HG02759 (cell line): ENCODE measurements around the gene NFATC2.

Experiments
- ATAC-seq: cut with Tn5 transposase; IDR thresholded peaks from one replicate; pipeline ENCODE4 v1.9.1; 2021; ENCODE audit warnings: mild to moderate bottlenecking, moderate library complexity; ENCODE audit not compliant: unreplicated experiment

NFATC2 gene

GRCh38 chr20:51516855-51517254, 25.7 kb downstream of the NFATC2 start:
- no peak for ATAC-seq

- no peak for ATAC-seq
These were observed 27.7 kb downstream of the NFATC2 start for GRCh38 chr20:51514836-51515235.

- no peak for ATAC-seq
These were observed 28.3 kb downstream of the NFATC2 start for GRCh38 chr20:51514249-51514648.

- ATAC-seq = no peak
These were observed 29.0 kb downstream of the NFATC2 start for GRCh38 chr20:51513545-51513944.

GRCh38 chr20:51512645-51513044, 29.9 kb downstream of the NFATC2 start:
- no peak for ATAC-seq

GRCh38 chr20:51511861-51512619, 30.5 kb downstream of the NFATC2 start:
- ATAC-seq = no peak

DNA sequence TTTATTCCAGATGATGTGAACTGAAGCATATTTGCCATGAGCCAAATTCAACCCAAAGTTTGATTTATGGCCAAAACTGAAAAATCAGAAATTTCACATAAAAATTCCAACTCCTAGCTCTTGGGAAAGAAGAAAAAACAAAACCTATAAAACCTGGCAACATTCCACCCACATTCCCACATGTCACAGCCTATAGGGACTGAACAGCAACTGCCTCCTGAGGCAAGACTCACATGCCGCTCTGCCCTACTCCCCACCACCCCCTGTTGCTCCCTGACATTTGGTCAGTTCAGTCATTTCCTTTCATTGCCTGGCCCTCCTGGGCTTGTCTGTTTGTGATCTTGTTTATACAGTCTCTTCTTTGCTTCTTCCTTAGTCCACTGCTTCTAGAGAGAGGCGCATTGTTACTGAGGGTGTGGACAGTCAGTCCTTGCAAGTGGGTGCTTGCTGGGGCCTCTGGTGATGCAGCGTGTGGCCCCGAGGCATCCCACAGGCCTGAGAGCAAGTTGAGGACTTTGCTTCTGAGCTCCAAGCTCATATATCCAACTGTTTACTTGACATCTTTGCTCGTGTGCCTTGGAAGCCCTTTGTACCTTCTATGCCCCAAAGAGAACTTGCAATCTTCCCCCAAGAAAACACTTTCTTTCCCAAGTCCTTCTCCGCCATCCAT, 31.4 kb downstream of the NFATC2 start:
- no peak for ATAC-seq

DNA sequence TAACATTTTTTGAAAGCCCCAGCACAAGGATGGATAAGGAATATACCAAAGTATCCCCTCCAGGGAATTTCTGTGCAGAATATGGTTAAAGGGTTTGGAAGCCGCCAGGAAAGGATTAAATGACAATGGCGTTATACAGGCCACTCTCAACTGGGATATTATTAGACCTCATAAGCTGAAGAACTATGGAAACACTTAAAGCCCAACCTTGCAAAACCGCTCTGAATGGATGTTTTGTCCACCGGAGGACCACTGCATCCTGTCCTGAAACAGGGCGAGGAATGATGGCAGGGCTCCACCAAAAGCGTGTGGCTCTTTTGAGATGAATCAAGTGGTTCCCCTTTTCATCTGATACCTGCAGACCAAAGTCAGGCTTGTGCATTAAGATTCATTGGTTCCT, 32.4 kb downstream of the NFATC2 start:
- no peak for ATAC-seq

DNA sequence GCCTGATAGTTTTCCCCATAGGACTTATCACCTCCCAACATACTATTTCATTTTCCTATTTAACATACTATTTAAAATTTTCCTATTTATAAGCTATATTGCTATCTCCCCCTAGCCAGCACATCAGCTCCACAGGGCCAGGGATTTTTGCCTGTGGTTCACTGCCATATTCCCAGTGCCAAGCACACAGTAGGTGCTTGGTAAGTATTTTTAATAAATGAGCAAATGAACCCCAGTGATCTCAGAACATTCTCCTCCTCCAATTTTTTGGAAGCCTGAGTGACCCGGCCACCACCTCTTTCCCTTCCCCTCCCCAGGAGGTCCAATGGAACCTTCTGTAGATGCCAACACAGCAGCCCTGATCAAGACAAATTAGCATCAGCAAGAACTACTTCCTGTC, 33.3 kb downstream of the NFATC2 start:
- no peak for ATAC-seq

GRCh38 chr20:51508780-51509179, 33.7 kb downstream of the NFATC2 start:
- no peak for ATAC-seq

DNA sequence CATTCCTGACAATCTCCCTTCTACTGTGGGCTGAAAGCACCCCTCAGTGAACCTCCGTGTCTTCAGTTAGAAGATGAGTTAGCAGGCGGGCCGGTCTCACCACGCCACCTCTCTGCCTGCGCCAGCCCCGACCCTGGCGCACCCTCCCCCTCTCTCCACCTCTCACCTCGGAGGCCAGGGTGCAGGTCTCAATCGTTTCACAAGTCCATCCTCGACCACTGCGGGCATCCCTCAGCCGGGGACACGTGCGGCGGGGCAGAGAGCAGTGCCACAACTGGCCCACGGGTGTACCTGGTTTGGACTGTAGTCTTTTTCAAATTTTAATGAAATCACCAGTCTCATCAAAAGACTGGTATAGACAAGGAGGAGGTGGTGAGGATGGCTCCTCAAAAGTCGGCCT, 34.4 kb downstream of the NFATC2 start:
- no peak for ATAC-seq

DNA sequence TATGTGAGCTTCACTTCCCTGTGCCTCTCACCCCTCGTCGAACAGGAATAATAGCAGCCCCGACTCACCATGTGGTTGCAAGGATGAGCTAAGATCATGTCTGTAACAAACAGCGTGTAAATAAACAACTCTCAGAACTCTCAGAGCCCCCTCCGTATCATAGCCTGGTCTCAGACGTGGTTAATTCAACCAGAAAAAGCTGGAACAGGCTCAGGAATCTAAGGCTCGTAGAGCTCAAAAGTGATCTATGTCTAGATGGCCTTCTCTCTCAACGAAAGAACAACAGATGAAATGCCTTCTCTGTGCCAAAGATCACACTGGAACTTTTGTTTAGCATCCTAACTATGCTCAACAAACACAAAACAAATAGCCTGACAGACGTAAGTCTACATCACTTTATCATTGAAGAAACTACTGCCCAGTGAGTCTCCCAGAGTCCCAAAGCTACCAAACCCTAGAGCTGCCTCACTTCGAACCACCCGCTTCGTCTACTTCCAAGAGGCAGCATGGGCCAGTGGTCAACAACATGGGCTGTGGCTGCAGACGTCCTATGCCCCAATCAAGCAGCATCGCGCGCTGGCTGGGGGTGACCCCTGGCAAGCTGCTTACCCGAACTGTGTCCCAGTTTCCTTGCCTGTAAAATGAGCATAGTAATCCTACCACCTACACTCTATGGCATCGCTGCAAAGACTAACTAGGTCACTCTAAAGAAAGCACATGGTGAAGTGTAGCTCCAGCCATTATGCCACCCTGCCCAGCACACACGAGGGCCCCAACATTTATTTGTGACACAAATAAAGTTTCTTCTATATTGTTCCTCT, 35.1 kb downstream of the NFATC2 start:
- ATAC-seq = no peak

DNA sequence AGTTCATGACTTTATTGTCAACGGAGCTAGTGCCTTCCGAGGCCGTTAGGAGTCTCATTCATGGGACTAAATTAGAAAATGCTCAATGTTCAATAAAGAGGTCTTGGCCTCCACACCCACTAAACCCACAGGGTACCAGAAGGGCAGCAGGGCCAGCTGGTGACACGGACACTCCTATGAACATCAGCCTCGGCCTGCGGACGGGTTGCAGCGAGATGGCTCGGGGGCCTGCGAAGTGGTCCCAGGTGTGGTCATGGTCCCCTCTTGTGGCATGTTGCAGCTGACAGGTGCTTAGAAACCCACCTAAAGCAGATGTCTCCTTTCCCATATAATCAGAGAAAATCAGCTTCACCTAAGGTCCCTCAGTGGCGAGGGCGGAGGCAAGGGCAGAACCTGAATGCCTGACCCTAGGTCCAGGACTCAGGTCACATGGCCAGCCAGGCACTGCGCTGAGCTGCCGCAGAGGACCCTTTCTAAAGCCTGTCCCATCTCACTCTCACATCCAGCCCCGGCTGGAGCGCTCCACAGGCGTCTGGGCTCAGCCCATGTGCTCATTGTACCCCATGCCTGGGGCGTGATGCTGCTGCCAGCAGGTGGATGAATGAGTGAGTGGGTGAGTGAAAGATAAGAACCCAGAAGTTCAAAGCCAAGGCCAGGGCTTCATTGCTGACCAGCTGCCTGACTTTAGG, 35.8 kb downstream of the NFATC2 start:
- ATAC-seq = no peak

DNA sequence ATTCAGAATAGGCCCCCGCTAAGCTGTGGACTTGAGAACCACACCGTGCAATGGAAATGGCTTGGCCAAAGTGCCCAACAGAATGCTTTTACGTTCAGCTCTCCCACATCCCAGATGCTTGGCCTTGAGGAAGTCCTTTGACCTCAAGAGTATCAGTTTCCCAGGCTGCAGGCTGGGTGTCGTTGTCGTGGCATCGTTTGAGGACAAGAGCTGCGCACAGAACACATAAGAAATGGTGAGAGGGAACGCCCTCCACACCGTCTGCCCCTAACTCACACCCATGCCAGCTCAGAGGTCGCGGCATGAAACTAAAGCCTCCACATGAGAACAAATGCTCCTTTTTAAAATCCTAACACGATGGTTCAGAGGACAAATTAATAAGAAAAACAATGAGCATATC, 37.0 kb downstream of the NFATC2 start:
- no peak for ATAC-seq

GRCh38 chr20:51503376-51503775, 39.1 kb downstream of the NFATC2 start:
- ATAC-seq = no peak

DNA sequence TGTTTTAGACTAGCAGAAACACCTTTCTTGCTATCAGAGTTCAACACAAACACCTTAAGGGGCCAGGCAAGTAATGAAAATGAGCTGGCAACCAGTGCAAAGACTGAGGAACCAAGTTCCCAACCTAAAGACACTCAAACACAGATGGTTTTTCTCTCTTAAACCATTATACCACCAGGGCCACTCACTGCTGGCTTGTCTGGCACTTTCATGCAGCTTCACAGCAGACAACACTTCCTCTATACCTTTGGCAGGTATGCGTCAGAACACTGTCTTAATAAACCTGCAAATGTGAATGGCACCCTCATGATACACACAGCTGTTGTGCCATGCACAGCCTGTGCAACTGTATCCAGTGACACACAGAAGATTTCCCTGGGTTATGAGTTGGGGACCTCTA, 41.6 kb downstream of the NFATC2 start:
- no peak for ATAC-seq

GRCh38 chr20:51500311-51500710, 42.2 kb downstream of the NFATC2 start:
- peak; percentile 73 for ATAC-seq

DNA sequence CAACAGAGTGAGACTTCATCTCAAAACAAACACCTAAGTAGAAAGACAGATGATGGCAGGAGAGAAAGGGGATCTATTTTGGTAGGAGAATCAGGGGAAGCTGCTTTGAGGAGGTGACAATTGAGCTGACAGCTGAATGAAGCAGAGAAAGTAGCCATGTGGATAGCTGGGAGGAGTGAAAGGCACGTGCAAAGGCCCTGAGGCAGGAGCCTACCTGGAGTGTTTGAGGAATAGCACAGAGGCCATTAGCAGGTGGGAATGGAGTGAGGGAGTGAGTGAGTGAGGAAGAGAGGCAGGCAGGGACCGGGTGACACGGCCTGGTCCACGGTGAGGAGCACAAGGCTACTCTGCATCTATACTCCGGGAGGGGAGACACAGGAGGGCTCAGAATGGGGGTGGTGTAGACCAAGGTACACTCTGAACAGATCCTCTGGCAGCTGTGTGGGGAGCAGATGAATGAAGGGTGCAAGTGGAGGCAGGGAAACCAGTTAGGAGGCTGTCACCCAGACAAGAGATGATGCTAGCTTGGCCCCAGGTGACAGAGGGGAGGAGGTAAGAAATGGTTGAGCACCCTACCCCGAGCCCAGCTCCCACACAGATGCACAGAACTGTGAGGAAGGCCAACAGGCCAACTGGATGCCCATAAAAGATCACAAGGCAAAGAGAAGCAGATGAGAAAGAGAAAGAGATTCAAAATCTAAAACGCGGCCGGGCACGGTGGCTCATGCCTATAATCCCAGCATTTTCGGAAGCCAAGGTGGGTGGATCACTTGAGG, 43.6 kb downstream of the NFATC2 start:
- no peak for ATAC-seq

DNA sequence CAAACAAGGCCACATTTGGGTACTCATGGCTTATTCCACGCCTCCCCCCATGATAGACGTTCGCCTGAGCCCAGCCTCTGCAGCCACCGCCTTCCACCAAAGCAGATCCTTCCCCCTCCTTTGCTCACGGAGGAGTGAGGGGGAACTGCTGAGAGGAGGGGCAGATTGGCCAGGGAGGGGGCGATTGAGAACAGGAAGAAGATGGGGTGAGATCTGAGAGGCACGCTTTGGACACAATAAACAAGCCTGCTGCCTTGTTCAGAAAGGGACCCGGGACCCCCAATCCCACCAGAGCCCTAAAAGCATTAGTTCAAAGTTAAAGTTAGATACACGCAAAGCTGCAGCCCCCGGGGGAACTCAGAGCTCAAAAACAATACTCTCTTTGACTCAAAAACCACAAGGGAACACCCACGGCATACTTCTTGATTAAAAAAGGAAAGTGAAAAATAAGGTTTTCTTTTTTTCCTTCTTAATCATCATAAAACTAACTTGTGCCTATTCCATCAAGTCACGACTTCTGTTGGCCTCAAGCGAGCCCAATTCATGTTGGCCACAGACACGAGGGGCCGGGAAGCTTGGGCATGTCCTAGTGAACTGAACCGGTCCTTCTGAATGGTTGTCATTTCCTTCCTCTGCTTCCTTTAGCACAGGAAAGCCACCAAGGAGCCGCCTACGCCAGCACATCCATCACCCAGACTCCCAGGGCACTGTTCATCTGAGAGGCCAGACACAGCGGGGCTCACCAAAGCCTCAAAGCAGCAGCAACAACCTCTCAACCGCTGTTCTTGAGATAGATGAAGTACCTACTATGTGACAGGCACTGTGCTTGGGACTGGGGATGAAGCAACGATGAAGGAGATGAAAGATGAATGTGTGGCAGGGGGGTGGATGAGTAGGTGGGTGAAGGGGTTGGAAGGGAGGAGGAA, 44.7 kb downstream of the NFATC2 start:
- ATAC-seq = peak; percentile 46
